HFF-Myc (cell line): ENCODE results near the gene ALK.

Experiments used
- DNase-seq: peaks from one replicate; pipeline ENCODE4 v3.0.0-alpha.2; 2011; ENCODE audit warnings: low read depth; ENCODE audit errors: extremely low read depth
- H3K4me3 ChIP-seq: replicated peaks from 2 replicates; pipeline ENCODE4 v1.5.1; 2011; ENCODE audit warnings: low read depth, mild to moderate bottlenecking, control low read depth, low read length
- TF ChIP-seq, protein P1 (sequence below): IDR thresholded peaks from 2 replicates; pipeline ENCODE4 v1.5.1; 2012; ENCODE audit warnings: mild to moderate bottlenecking, low read depth, low read length, control low read depth; ENCODE audit errors: missing control alignments

Gene ALK

DNA sequence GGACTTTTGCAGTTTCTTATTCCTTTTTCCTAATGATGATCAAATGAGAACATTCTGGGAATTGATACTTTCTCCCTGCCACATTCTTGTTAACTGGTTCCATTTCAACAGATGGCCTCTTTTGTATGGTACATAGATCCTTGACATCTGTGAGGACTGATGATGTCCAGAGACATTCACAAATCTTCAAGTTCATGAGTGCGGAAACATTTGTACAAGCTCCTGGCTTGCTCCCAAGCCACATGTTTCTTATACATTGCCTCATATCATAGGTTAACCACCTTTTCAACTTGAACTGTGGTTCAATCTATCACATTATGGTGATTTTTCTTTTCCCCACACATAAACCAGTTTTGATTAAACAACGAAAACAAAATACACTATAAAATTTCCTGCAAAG lies 538.9 kb downstream of the ALK start:
- DNase-seq, result no peak
- H3K4me3 ChIP-seq, result no peak overlapping the region
- TF ChIP-seq, protein P1, sequence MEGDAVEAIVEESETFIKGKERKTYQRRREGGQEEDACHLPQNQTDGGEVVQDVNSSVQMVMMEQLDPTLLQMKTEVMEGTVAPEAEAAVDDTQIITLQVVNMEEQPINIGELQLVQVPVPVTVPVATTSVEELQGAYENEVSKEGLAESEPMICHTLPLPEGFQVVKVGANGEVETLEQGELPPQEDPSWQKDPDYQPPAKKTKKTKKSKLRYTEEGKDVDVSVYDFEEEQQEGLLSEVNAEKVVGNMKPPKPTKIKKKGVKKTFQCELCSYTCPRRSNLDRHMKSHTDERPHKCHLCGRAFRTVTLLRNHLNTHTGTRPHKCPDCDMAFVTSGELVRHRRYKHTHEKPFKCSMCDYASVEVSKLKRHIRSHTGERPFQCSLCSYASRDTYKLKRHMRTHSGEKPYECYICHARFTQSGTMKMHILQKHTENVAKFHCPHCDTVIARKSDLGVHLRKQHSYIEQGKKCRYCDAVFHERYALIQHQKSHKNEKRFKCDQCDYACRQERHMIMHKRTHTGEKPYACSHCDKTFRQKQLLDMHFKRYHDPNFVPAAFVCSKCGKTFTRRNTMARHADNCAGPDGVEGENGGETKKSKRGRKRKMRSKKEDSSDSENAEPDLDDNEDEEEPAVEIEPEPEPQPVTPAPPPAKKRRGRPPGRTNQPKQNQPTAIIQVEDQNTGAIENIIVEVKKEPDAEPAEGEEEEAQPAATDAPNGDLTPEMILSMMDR, result no peak

DNA sequence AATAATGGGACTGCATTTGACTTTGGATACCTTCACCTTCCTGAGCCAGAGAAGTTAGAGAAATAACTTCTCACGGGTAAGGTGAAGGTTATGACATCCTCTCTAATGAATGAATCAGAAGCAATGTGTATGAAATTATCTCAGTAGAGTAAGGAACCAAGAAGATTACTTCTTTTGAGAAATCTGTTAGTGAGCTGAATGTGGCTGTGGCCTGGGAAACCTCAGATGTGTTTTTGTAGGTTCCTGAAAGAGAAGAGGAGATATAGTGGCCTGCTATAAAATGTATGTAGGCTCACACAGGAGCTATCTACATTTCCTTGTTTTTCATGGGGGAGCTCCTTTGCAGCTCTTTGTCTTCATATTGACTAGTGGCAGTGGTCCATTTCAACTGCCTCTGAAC lies 543.6 kb downstream of the ALK start:
- no peak overlapping the region for H3K4me3 ChIP-seq
- TF ChIP-seq, protein P1, result no peak
- no peak for DNase-seq

DNA sequence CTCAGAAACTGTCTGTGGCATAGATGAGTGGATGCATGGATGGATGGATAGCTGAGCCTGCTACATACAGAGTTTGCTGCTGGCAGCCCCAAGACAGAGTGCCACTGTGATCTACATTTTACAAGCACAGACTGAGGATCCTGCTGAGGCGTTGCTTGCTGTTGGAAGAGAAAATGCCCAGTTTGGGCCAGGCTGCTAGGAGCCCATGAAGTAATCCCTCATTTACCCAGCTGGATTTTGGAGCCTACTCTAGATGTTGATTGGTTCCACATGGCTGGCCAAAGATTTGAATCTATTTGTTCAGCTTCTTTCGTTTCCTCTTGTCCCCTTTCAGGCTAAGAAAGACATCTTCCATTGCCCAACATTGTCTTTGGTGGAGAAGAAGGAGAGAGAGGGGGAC lies 544.8 kb downstream of the ALK start:
- H3K4me3 ChIP-seq, result no peak overlapping the region
- TF ChIP-seq, protein P1, result no peak
- no peak for DNase-seq

DNA sequence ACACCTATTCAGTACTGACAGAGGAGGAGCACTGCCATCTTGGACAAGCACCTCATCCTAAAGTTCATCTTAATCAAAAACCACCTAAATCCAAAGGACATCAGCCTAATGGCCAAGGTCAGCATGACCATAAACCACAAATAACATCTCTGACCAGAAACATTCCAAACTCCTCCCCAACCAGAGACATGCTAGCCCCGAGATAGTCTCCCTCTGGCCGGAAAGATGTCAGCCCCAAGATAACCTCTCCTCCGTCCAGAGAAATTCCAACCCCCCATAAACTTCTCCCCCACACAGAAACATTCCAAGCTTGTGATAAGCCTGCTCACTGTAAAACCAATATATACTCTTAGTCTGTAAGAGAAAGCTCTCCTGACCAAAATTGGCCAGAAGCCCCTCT lies 545.5 kb downstream of the ALK start:
- TF ChIP-seq, protein P1, result no peak
- H3K4me3 ChIP-seq, result no peak overlapping the region
- no peak for DNase-seq

DNA sequence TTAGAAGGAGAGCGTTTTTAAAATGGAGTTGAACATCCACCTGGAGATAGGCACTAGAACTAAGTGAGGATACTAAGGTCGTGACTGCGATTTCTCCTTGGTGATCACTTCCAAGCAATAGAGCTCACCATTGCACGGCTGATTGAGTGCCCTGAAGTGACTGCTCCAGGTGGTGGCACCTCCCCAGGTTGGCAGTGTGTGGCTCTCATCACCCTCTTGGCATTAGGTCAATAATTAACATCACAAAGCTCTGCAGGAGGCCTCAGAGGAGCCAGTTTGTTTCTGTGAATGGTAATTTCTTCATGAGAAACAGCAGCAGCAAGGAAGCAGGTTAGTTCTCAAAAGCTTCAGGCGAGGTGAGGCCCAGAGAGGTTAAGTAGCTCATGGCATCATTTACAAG lies 546.6 kb downstream of the ALK start:
- TF ChIP-seq, protein P1, result no peak
- H3K4me3 ChIP-seq, result no peak overlapping the region
- no peak for DNase-seq

DNA sequence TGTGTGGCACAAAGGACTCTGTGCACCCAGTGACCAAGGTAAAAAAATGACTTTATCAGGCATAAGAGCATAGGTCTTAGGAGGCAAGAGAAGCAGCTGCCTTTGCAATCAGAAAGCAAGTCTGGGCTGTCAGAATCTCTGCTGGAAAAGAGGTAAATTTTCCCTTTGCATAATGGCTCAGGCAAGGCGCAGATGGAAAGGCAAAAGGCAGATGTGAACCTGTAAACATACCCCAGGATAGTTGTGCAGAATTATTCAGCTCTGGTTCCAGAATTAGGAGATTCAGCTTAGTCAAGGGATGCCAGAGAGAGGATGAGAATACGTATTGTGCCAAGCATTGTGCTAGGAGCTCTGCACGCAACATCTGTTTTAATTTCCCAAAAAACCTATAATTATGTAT lies 547.5 kb downstream of the ALK start:
- no peak for DNase-seq
- no peak overlapping the region for H3K4me3 ChIP-seq
- TF ChIP-seq, protein P1, result no peak

DNA sequence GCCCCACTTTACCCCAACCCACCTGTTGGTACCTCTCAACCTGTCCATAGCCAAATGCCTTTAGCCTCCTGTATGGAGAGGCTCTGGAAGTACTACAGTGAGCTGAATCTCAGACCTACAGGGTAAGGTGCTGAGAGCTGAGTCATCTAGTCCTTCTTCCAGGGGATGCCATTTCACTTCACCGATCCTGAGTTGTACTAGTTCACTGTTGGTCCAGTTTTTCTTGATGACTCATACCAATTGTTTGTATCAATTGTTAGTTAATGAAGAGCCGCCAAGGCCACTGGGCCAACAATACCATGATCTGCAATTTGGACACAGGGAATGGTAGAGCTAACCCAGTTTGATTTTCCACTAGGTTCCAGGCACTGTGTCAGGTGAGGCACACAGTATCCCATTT lies 549.2 kb downstream of the ALK start:
- TF ChIP-seq, protein P1, result no peak

More for the DNA sequence above, 549.2 kb downstream of the ALK start:
- DNase-seq, result no peak
- H3K4me3 ChIP-seq, result no peak overlapping the region
